ENCODE data around the gene RFX8. TPM values are rescaled to one million over a fixed set of nuclear protein-coding genes. Genes with fewer than 3 reads are reported as not detected.

RFX8 gene
- total and polyA plus RNA-seq, 2 of the 13 experiments (the other 11 are each of a cell fraction or from before 2014, with no cell fraction given), result not detected

GRCh38 chr2:101382442-101382841, 92.5 kb downstream of the RFX8 start:
- ATAC-seq (no peak), FAIRE-seq (no peak), DNase-seq (ENCODE audit: low spot score) (no peak)
- Histone ChIP-seq H3K27me3 (ENCODE audit: control insufficient read depth in 1 of 2, insufficient read depth in 2 of 2, low read length in 2 of 2) (peaks cover 6 to 84% of the 10 kb centered on the region in 2 experiments; a peak in 4 of 5 replicates), H3K36me3 (replicated peaks in 1 of 2; ENCODE audit: control insufficient read depth in 1 of 2, insufficient read depth in 2 of 2, low read length in 2 of 2) (no peaks in the 10 kb centered on the region), H3K9ac (ENCODE audit: insufficient read depth, low read depth, low read length) (no peak overlapping the region), H3K4me1 (ENCODE audit: insufficient read depth, low read length) (peaks cover 12% of the 10 kb centered on the region), H3K79me2 (ENCODE audit: insufficient read depth, low read length) (no peaks in the 10 kb centered on the region), H3K4me3 (replicated peaks in 1 of 3; ENCODE audit: insufficient read depth in 1 of 3, low read depth in 2 of 3, low read length in 3 of 3) (no peak overlapping the region), H4K20me1 (ENCODE audit: insufficient read depth, low read length) (no peaks in the 10 kb centered on the region), H3K27ac (ENCODE audit: extremely low read length, insufficient read depth, low read length) (no peak overlapping the region), H3K4me2 (ENCODE audit: low read depth, low read length) (no peak overlapping the region), H3K9me3 (ENCODE audit: low read length) (no peaks in the 10 kb centered on the region), H2AFZ (ENCODE audit: low read length) (no peak overlapping the region)
- no TSS peak for BruUV-seq (replicated peaks)
- ChIA-PET CTCF (ENCODE audit: low intra/inter-chr PET ratio, low total read pairs) (no interaction called here), POLR2A (no interaction called here)
- intact Hi-C loops (cut with micrococcal nuclease; ENCODE audit: unreplicated experiment), result no loop called here
- WGBS (ENCODE audit: low lambda C conversion rate), result 10% methylated on average over 2 of the region's 2 CpGs
- in situ Hi-C loops (cut with HindIII; ENCODE audit: extremely low pct_ligation_motif_present, low pct_unique_long_range_greater_than_20kb), result no loop called here
- no peak for TF ChIP-seq GRHL1 (CRISPR knock-in tag; conservative IDR thresholded peaks at IDR 0.05)
- no peak for TF ChIP-seq CCAR2 (optimal IDR thresholded peaks at IDR 0.05; ENCODE audit: low read depth, low read length)
- no peak for TF ChIP-seq ZNF451 (CRISPR knock-in tag; IDR thresholded peaks at IDR 0.05)
- TF ChIP-seq ZNF362 (CRISPR knock-in tag; IDR thresholded peaks at IDR 0.05; ENCODE audit: borderline replicate concordance), result no peak
- no peak for TF ChIP-seq ZNF766 (CRISPR knock-in tag; IDR thresholded peaks at IDR 0.05; ENCODE audit: borderline replicate concordance)
- TF ChIP-seq KAT7 (CRISPR knock-in tag; IDR thresholded peaks at IDR 0.05; ENCODE audit: borderline replicate concordance), result no peak
- TF ChIP-seq MXI1 (IDR thresholded peaks at IDR 0.05; ENCODE audit: borderline replicate concordance, low read depth, low read length), result no peak
- TF ChIP-seq, protein P1, sequence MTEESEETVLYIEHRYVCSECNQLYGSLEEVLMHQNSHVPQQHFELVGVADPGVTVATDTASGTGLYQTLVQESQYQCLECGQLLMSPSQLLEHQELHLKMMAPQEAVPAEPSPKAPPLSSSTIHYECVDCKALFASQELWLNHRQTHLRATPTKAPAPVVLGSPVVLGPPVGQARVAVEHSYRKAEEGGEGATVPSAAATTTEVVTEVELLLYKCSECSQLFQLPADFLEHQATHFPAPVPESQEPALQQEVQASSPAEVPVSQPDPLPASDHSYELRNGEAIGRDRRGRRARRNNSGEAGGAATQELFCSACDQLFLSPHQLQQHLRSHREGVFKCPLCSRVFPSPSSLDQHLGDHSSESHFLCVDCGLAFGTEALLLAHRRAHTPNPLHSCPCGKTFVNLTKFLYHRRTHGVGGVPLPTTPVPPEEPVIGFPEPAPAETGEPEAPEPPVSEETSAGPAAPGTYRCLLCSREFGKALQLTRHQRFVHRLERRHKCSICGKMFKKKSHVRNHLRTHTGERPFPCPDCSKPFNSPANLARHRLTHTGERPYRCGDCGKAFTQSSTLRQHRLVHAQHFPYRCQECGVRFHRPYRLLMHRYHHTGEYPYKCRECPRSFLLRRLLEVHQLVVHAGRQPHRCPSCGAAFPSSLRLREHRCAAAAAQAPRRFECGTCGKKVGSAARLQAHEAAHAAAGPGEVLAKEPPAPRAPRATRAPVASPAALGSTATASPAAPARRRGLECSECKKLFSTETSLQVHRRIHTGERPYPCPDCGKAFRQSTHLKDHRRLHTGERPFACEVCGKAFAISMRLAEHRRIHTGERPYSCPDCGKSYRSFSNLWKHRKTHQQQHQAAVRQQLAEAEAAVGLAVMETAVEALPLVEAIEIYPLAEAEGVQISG (CRISPR knock-in tag; IDR thresholded peaks at IDR 0.05), result no peak
- TF ChIP-seq SPEN (CRISPR knock-in tag; IDR thresholded peaks at IDR 0.05; ENCODE audit: low read depth), result no peak
- TF ChIP-seq, protein P2, sequence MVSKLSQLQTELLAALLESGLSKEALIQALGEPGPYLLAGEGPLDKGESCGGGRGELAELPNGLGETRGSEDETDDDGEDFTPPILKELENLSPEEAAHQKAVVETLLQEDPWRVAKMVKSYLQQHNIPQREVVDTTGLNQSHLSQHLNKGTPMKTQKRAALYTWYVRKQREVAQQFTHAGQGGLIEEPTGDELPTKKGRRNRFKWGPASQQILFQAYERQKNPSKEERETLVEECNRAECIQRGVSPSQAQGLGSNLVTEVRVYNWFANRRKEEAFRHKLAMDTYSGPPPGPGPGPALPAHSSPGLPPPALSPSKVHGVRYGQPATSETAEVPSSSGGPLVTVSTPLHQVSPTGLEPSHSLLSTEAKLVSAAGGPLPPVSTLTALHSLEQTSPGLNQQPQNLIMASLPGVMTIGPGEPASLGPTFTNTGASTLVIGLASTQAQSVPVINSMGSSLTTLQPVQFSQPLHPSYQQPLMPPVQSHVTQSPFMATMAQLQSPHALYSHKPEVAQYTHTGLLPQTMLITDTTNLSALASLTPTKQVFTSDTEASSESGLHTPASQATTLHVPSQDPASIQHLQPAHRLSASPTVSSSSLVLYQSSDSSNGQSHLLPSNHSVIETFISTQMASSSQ (IDR thresholded peaks at IDR 0.05; ENCODE audit: low read depth), result no peak
- TF ChIP-seq, protein P2 (CRISPR knock-in tag; IDR thresholded peaks at IDR 0.05; ENCODE audit: borderline replicate concordance), result no peak
- TF ChIP-seq ZNF207 (IDR thresholded peaks at IDR 0.05; ENCODE audit: borderline replicate concordance), result no peak
- TF ChIP-seq ETS1 (CRISPR knock-in tag; IDR thresholded peaks at IDR 0.05), result no peak
- TF ChIP-seq NR2C2 (CRISPR knock-in tag; IDR thresholded peaks at IDR 0.05; ENCODE audit: borderline replicate concordance), result no peak
